KOPT-K1 (cell line): Measurements from ENCODE around the gene PWWP2B.

Experiments
- H3K27ac ChIP-seq: fragments of 200-600 bp; sonication (generic); 2 replicates; pipeline ENCODE4 v1.5.1; 2016; ENCODE audit warnings: antibody characterized with exemption, mild to moderate bottlenecking, low read depth, low read length; ENCODE audit not compliant: poor library complexity, severe bottlenecking
- H3K36me3 ChIP-seq: fragments of 200-600 bp; sonication (generic); 2 replicates; pipeline ENCODE4 v1.5.1; 2017; ENCODE audit warnings: antibody characterized with exemption, mild to moderate bottlenecking, low read length, moderate library complexity; ENCODE audit not compliant: insufficient read depth
- H3K9me3 ChIP-seq: fragments of 200-600 bp; sonication (generic); 2 replicates; pipeline ENCODE4 v1.5.1; 2017; ENCODE audit warnings: antibody characterized with exemption, low read length, mild to moderate bottlenecking; ENCODE audit not compliant: insufficient read depth, poor library complexity, severe bottlenecking

PWWP2B gene

DNA sequence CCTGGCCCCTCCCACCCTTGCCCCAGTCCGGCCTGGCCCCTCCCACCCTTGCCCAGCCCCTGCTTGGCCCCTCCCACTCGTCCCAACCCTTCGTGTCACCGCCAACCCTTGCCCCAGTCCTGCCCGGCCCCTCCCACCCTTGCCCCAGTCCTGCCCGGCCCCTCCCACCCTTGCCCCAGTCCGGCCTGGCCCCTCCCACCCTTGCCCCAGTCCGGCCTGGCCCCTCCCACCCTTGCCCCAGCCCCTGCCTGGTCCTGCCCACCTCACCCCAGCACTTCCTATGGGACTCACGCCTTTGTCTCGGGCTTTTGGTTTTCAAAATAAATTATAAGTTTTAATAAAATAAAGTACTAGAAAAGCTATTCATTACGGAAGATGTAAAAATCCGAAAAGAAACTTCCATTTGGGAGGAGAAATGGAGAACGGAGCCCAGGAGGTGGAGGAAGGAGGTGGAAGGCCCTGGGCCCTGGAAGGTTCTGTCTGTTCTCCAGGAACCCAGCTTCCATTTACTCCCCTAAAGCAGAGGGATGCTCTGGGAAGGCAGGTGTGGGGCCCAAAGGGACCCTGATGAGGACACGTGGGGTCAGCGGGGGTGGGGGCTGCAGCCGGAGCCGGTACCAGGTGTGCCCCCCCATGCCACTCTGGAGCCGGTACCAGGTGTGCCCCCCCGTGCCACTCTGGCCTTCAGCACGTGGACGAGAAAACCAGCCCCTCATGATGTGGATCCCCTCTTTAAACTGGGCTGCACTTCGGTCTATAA is 52.2 kb downstream of the PWWP2B start:
- H3K36me3 ChIP-seq: no peaks in the 10 kb centered on the region
- H3K27ac ChIP-seq: no peak overlapping the region

GRCh38 chr10:132449811-132450181 is 52.8 kb downstream of the PWWP2B start:
- Histone ChIP-seq H3K27ac (no peak overlapping the region), H3K36me3 (no peaks in the 10 kb centered on the region), H3K9me3 (no peaks in the 10 kb centered on the region)

More for the DNA sequence above, 52.2 kb downstream of the PWWP2B start:
- H3K9me3 ChIP-seq: no peaks in the 10 kb centered on the region

- Histone ChIP-seq H3K27ac (no peak overlapping the region), H3K9me3 (no peaks in the 10 kb centered on the region), H3K36me3 (no peaks in the 10 kb centered on the region)
Measured at GRCh38 chr10:132450466-132450824, 53.4 kb downstream of the PWWP2B start.

- H3K36me3 ChIP-seq: no peaks in the 10 kb centered on the region
- no peaks in the 10 kb centered on the region for H3K9me3 ChIP-seq
- H3K27ac ChIP-seq: no peak overlapping the region
Measured at GRCh38 chr10:132450825-132451505, 54.0 kb downstream of the PWWP2B start.

GRCh38 chr10:132451506-132452215 is 54.7 kb downstream of the PWWP2B start:
- Histone ChIP-seq H3K36me3 (no peaks in the 10 kb centered on the region), H3K27ac (no peak overlapping the region), H3K9me3 (no peaks in the 10 kb centered on the region)

GRCh38 chr10:132452216-132452650 is 55.2 kb downstream of the PWWP2B start:
- Histone ChIP-seq H3K27ac (peak overlapping the region; percentile 55), H3K9me3 (no peaks in the 10 kb centered on the region)

DNA sequence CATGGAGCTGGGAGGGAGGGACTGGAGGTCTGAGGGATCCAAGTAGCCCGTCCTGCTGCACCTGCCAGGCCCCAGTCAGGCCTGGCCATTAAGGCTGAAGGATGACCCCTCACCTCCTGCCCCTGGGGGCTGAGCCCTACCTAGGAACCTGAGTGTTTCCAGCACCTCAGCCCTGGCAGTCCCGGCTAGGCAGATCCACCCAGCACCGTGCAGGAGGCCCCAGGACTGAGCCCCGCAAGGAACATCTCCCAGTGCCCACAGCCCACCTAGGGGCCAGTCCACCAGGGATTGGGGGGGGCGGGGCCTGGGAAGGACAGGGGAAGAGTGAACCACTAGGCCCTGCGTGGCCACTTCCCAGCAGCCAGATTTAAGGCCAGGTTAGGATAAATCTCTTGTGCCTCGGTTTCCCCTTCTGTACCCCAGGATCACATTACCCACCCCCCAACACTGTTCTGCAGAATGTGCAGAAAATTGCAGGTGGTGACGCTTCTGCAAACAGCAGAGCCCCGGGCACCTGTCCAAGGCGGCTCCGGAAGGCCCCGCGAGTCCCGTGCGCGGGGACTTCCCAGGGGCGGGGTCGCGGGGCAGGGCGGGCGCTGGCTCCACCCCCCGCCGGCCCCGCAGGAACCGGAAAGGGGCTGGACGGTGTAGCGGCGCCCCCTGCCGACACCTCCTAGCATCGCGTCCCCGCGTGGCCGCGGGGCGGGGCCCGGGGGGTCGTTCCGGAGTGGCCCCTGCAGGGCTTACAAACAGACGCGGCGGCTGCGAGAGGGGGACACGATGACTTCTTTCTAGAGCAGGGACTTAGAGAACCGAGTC is 55.9 kb downstream of the PWWP2B start:
- no peaks in the 10 kb centered on the region for H3K9me3 ChIP-seq
- H3K36me3 ChIP-seq: no peaks in the 10 kb centered on the region
- peak overlapping the region; percentile 55 for H3K27ac ChIP-seq

More at GRCh38 chr10:132452216-132452650, 55.2 kb downstream of the PWWP2B start:
- H3K36me3 ChIP-seq: no peaks in the 10 kb centered on the region

DNA sequence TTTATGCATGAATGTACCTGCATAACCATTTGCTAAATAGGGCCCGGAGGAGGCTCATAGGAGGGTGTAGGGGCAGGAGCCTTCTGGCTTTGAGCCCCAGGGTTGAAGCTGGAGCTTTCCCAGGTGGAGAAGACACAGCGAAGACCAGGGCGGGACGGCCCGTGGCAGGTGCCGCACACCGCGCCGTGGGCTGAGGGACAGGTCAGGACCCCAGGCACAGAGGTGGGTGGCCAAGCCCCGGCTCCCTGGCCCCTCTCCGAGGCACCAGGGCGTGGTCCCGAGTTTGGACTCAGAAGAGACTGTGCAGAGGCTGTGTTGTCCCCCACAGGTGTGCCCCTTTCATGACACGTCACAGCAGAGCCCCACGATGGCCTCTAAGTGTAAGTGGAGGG is 56.5 kb downstream of the PWWP2B start:
- Histone ChIP-seq H3K9me3 (no peaks in the 10 kb centered on the region), H3K36me3 (no peaks in the 10 kb centered on the region), H3K27ac (no peak overlapping the region)

DNA sequence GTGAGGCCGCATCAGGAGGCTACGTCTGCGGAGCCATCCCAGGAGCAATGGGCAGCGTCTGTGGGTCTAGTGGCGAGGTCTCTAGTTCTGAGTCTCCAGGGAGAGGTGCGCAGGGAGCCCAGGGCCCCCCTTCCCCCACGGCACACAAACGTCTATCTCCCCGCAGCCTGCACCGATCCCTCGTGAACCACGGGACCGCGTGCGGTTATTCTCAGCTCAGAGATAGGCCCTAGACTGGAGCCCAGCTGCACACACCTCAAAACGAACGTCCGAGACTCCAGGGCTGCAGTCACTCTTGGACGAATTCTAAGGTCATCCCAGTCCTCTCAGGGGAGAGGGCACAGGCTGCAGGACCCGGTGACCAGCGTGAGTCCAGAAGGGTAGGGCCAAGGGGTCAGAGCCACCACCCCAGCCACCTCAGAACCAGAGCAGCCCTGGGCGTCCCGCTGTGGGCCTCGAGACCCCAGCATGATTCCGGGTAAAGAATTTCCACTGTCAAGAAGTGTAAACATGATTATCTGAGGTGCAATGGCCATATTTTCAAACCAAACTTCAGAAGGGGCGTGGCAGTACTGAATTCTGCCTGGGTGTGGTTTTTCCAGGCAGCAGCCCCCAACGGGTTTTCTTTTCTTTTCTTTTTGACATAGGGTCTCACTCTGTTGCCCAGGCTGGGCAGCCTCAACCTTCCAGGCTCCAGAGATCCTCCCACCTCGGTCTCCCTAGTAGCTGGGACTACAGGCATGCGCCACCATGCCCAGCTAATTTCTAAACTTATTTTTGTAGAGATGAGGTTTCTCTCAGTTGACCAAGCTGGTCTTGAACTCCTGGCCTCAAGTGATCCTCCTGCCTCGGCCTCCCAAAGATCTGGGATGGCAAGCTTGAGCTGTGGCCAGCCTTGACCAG is 57.5 kb downstream of the PWWP2B start:
- Histone ChIP-seq H3K9me3 (no peaks in the 10 kb centered on the region), H3K36me3 (no peaks in the 10 kb centered on the region), H3K27ac (no peak overlapping the region)

- Histone ChIP-seq H3K36me3 (no peaks in the 10 kb centered on the region), H3K9me3 (no peaks in the 10 kb centered on the region), H3K27ac (no peak overlapping the region)
Measured at GRCh38 chr10:132455441-132455971, 58.5 kb downstream of the PWWP2B start.

GRCh38 chr10:132455986-132456847 is 59.2 kb downstream of the PWWP2B start:
- Histone ChIP-seq H3K27ac (no peak overlapping the region), H3K9me3 (no peaks in the 10 kb centered on the region), H3K36me3 (no peaks in the 10 kb centered on the region)

DNA sequence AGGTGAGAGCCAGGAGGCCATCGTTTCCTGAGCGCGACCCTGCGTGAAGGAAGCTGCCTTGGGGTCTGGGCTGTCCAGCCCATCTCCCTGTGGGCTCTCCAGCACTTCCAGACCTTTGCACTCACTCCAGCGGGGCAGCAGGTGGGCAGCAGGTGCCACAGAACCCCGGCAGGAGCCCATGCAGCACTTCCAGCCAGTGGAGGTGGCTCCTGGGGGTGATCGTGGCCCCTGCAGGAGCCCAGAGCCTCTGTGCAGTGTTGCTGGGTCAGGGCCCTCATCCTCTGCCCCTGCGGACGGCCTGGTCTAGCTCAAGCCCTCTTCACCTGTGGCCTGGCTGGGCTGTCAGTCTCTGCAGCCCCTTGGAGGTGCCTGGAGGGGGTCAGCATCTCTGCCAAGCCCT is 59.9 kb downstream of the PWWP2B start:
- no peaks in the 10 kb centered on the region for H3K36me3 ChIP-seq
- H3K9me3 ChIP-seq: no peaks in the 10 kb centered on the region
- H3K27ac ChIP-seq: no peak overlapping the region
